ENCODE data around the gene SCAPER. TPM values are rescaled to one million over a fixed set of nuclear protein-coding genes. Genes with fewer than 3 reads are reported as not detected.

Gene SCAPER
- total RNA-seq, 1 experiment from 2014 or later: 7.4 TPM

- Histone ChIP-seq H2AK5ac (ENCODE audit: insufficient read length, low read length) (no peak overlapping the region), H3K27me3 (ENCODE audit: insufficient read depth, low read length) (no peaks in the 10 kb centered on the region), H3K9me3 (ENCODE audit: control insufficient read depth, low read depth, low read length) (no peaks in the 10 kb centered on the region), H4K5ac (ENCODE audit: insufficient read length, low read depth, low read length) (no peak overlapping the region), H3K79me1 (ENCODE audit: insufficient read depth, low read depth, low read length, poor library complexity, severe bottlenecking) (no peaks in the 10 kb centered on the region), H3K56ac (ENCODE audit: insufficient read length, low read depth, low read length) (no peak overlapping the region), H3K18ac (ENCODE audit: insufficient read length, low read depth, low read length) (no peak overlapping the region), H3K27ac (ENCODE audit: insufficient read length, low read depth, low read length) (no peak overlapping the region), H3K9ac (ENCODE audit: extremely low read depth, insufficient read length, low read length) (no peak overlapping the region), H4K20me1 (ENCODE audit: control insufficient read depth, insufficient read depth, insufficient read length) (no peaks in the 10 kb centered on the region), H3K23me2 (ENCODE audit: insufficient read length, low read depth, low read length, poor library complexity, severe bottlenecking) (no peaks in the 10 kb centered on the region), H3K4me1 (ENCODE audit: insufficient read depth, low read length) (no peaks in the 10 kb centered on the region), H3K4ac (ENCODE audit: low read depth, low read length) (no peak overlapping the region), H3K79me2 (ENCODE audit: insufficient read depth, low read length) (no peaks in the 10 kb centered on the region), H4K8ac (replicated peaks; ENCODE audit: insufficient read length, low read depth, low read length) (no peak overlapping the region), H3K4me2 (ENCODE audit: insufficient read depth, insufficient read length, low read length) (no peak overlapping the region), H2BK20ac (ENCODE audit: low read depth, low read length, poor library complexity, severe bottlenecking) (no peak overlapping the region), H3T11ph (ENCODE audit: low read length) (no peak overlapping the region), H2BK15ac (ENCODE audit: low read depth, low read length) (no peak overlapping the region), H3K23ac (ENCODE audit: insufficient read length, low read depth, low read length) (no peak overlapping the region), H2BK5ac (ENCODE audit: insufficient read length, low read length) (no peak overlapping the region), H3K14ac (ENCODE audit: insufficient read depth, low read length) (no peak overlapping the region), H2AFZ (ENCODE audit: low read length) (no peak overlapping the region), H4K91ac (ENCODE audit: insufficient read length, low read depth, low read length) (no peak overlapping the region), H2BK12ac (ENCODE audit: insufficient read length, low read depth, low read length) (no peak overlapping the region), H2BK120ac (ENCODE audit: low read depth, low read length, poor library complexity, severe bottlenecking) (no peak overlapping the region)
- no peaks in the 10 kb centered on the region; a peak in 1 of 5 replicates for H3K9me3 Mint-ChIP-seq
- WGBS (ENCODE audit: extremely low coverage, insufficient read length, low lambda C conversion rate): no CpG with 5 or more reads among the region's 7 CpGs
- H3K36me3 Mint-ChIP-seq (ENCODE audit: insufficient read depth in 1 of 3, low read depth in 3 of 3): peaks cover 0 to 6% (median 0%) of the 10 kb centered on the region in 3 experiments; a peak in 2 of 7 replicates
- TF ChIP-seq CTCF (conservative IDR thresholded peaks at IDR 0.05): no peak; the same call in 2 of the 3 replicates
- H3K27me3 Mint-ChIP-seq (ENCODE audit: low read depth): no peaks in the 10 kb centered on the region; the same call in 1 of the 2 replicates
- no peak overlapping the region for H3K4me3 Mint-ChIP-seq
- H3K4me1 Mint-ChIP-seq: peaks cover 0 to 4% of the 10 kb centered on the region in 2 experiments; a peak in 1 of 4 replicates
- H3K27ac Mint-ChIP-seq: peak overlapping the region in 1 of 3 experiments; percentile 65; a peak in 1 of 7 replicates
- DNase-seq: no peak
Observed at GRCh38 chr15:76588811-76589747, 316.1 kb downstream of the SCAPER start.

Measured in H9 (cell line).